IMR-90 (cell line): Measurements from ENCODE around the gene CLASRP. TPM values are rescaled to one million over a fixed set of nuclear protein-coding genes. Genes with fewer than 3 reads are reported as not detected.

Experiments
- ATAC-seq: fragments of 200-7000 bp; cut with Tn5 transposase; 2 replicates; pipeline ENCODE4 v1.9.1; 2020; ENCODE audit warnings: low read depth, mild to moderate bottlenecking, moderate library complexity
- BruUV-seq: library from RNA; stranded (reverse); fragments of 400-500 nt; replicated peaks from 2 replicates; lab custom pipeline; 2021; lab: Mats Ljungman, UMichigan
- CTCF ChIA-PET: fragments of 300-600 bp; formaldehyde crosslinking; extraction: SDS; loops from one replicate; lab custom pipeline; 2021; ENCODE audit warnings: antibody characterized with exemption; lab: Yijun Ruan, JAX
- POLR2A ChIA-PET: fragments of 300-600 bp; sonication (Branson Sonifier 250); formaldehyde crosslinking; loops from one replicate; lab custom pipeline; 2022; ENCODE audit warnings: antibody characterized with exemption; ENCODE audit not compliant: unreplicated experiment; lab: Charles Lee
- DNase-seq: peaks from one replicate; pipeline ENCODE4 v3.0.0; 2013
- H2AFZ ChIP-seq: replicated peaks from 2 replicates; pipeline ENCODE3; 2013; ENCODE audit warnings: low read length, mild to moderate bottlenecking; ENCODE audit not compliant: poor library complexity
- H2AK5ac ChIP-seq: 2 replicates; pipeline ENCODE4 v1.6.1; 2013; ENCODE audit warnings: low read depth, low read length, inconsistent platforms
- H2AK9ac ChIP-seq: replicated peaks from 2 replicates; pipeline ENCODE3; 2013; ENCODE audit warnings: mild to moderate bottlenecking, low read depth, low read length, moderate library complexity; ENCODE audit not compliant: poor library complexity
- H2BK120ac ChIP-seq: 2 replicates; pipeline ENCODE4 v1.6.1; 2013; ENCODE audit warnings: low read depth, low read length, inconsistent platforms
- H2BK15ac ChIP-seq: 3 replicates; pipeline ENCODE4 v1.6.1; 2013; ENCODE audit warnings: low read depth, low read length, inconsistent platforms
- H2BK20ac ChIP-seq: 2 replicates; pipeline ENCODE4 v1.6.1; 2013; ENCODE audit warnings: low read depth, mild to moderate bottlenecking, inconsistent platforms, low read length, moderate library complexity
- H2BK5ac ChIP-seq: 2 replicates; pipeline ENCODE4 v1.6.1; 2013; ENCODE audit warnings: mild to moderate bottlenecking, low read depth, low read length, inconsistent platforms; ENCODE audit not compliant: poor library complexity, severe bottlenecking
- H3K14ac ChIP-seq: replicated peaks from 2 replicates; pipeline ENCODE4 v1.6.1; 2013; ENCODE audit warnings: low read depth, low read length, inconsistent platforms
- H3K18ac ChIP-seq: 2 replicates; pipeline ENCODE4 v1.6.1; 2013; ENCODE audit warnings: low read depth, low read length, control low read depth
- H3K23ac ChIP-seq: 2 replicates; pipeline ENCODE4 v1.6.1; 2013; ENCODE audit warnings: low read depth, low read length, inconsistent platforms
- H3K27ac ChIP-seq: 2 replicates; pipeline ENCODE4 v1.5.1; 2013; ENCODE audit warnings: mild to moderate bottlenecking, control low read depth, low read length; ENCODE audit not compliant: insufficient read depth
- H3K27me3 ChIP-seq: 2 replicates; pipeline ENCODE4 v1.6.1; 2013; ENCODE audit warnings: low read length; ENCODE audit not compliant: control insufficient read depth, insufficient read depth
- H3K36me3 ChIP-seq: 2 replicates; pipeline ENCODE4 v1.6.1; 2013; ENCODE audit warnings: low read length, mixed read lengths; ENCODE audit not compliant: control insufficient read depth, insufficient read depth
- H3K4ac ChIP-seq: 2 replicates; pipeline ENCODE4 v1.6.1; 2013; ENCODE audit warnings: low read depth, low read length, inconsistent platforms
- H3K4me1 ChIP-seq: 2 replicates; pipeline ENCODE4 v1.6.1; 2013; ENCODE audit warnings: low read length, mixed read lengths; ENCODE audit not compliant: control insufficient read depth, insufficient read depth
- H3K4me2 ChIP-seq: 2 replicates; pipeline ENCODE4 v1.6.1; 2013; ENCODE audit warnings: low read depth, mild to moderate bottlenecking, control low read depth, low read length, moderate library complexity
- H3K4me3 ChIP-seq: 2 replicates; pipeline ENCODE4 v1.5.1; 2013; ENCODE audit warnings: low read depth, mild to moderate bottlenecking, control low read depth, low read length, moderate library complexity; ENCODE audit not compliant: insufficient read depth
- H3K56ac ChIP-seq: 2 replicates; pipeline ENCODE4 v1.6.1; 2013; ENCODE audit warnings: low read length, inconsistent platforms; ENCODE audit not compliant: insufficient read depth; ENCODE audit errors: extremely low read depth
- H3K79me1 ChIP-seq, 2 experiments: 2 replicates each; pipeline ENCODE4 v1.6.1; 2013; ENCODE audit warnings: low read length in 2 of 2, inconsistent platforms in 1 of 2, low read depth in 1 of 2
- H3K9ac ChIP-seq: 2 replicates; pipeline ENCODE4 v1.6.1; 2013; ENCODE audit warnings: low read depth, low read length, control low read depth
- H3K9me1 ChIP-seq: 2 replicates; pipeline ENCODE4 v1.6.1; 2013; ENCODE audit warnings: low read length, inconsistent platforms; ENCODE audit not compliant: insufficient read depth
- H3K9me3 ChIP-seq: 2 replicates; pipeline ENCODE4 v1.6.1; 2013; ENCODE audit warnings: low read length; ENCODE audit not compliant: control insufficient read depth, insufficient read depth
- H4K20me1 ChIP-seq: 2 replicates; pipeline ENCODE4 v1.6.1; 2013; ENCODE audit warnings: low read length, inconsistent platforms; ENCODE audit not compliant: insufficient read depth
- H4K5ac ChIP-seq: 2 replicates; pipeline ENCODE4 v1.6.1; 2013; ENCODE audit warnings: mild to moderate bottlenecking, low read depth, low read length, control low read depth
- H4K8ac ChIP-seq, 2 experiments: 2 replicates each; pipeline ENCODE4 v1.6.1; 2013; ENCODE audit warnings: low read depth in 2 of 2, low read length in 2 of 2, control low read depth in 1 of 2, inconsistent platforms in 1 of 2
- H4K91ac ChIP-seq: 2 replicates; pipeline ENCODE4 v1.6.1; 2013; ENCODE audit warnings: low read depth, low read length, inconsistent platforms; ENCODE audit not compliant: insufficient read depth
- BHLHE40 ChIP-seq: fragments of 150-350 bp; IDR thresholded peaks from 2 replicates; pipeline ENCODE4 v1.6.1; 2016; ENCODE audit warnings: mild to moderate bottlenecking, low read depth, low read length
- CEBPB ChIP-seq: IDR thresholded peaks from 2 replicates; pipeline ENCODE4 v1.6.1; 2012; ENCODE audit warnings: low read depth, low read length, improper control_type of control experiment
- CHD1 ChIP-seq: IDR thresholded peaks from 2 replicates; pipeline ENCODE4 v1.6.1; 2012; ENCODE audit warnings: low read depth, low read length, improper control_type of control experiment
- FOS ChIP-seq: fragments of 150-350 bp; IDR thresholded peaks from 2 replicates; pipeline ENCODE4 v1.6.1; 2016; ENCODE audit warnings: low read depth, low read length
- MAFK ChIP-seq: IDR thresholded peaks from 2 replicates; pipeline ENCODE4 v1.6.1; 2012; ENCODE audit warnings: low read depth, low read length, improper control_type of control experiment
- POLR2A ChIP-seq: IDR thresholded peaks from 2 replicates; pipeline ENCODE4 v1.6.1; 2012; ENCODE audit warnings: mild to moderate bottlenecking, low read depth, low read length
- RAD21 ChIP-seq: IDR thresholded peaks from 2 replicates; pipeline ENCODE4 v1.6.1; 2012; ENCODE audit warnings: low read length, improper control_type of control experiment
- RCOR1 ChIP-seq: IDR thresholded peaks from 2 replicates; pipeline ENCODE4 v1.6.1; 2012; ENCODE audit warnings: mild to moderate bottlenecking, low read length, improper control_type of control experiment; ENCODE audit not compliant: insufficient replicate concordance
- RFX5 ChIP-seq: IDR thresholded peaks from 2 replicates; pipeline ENCODE4 v1.8.0; 2012; ENCODE audit warnings: low read depth, mild to moderate bottlenecking, low read length, moderate library complexity
- WGBS, 2 experiments: methylation state at CpG; one replicate each; pipeline versions ENCODE4 v1.1.5 to v1.1.7; 2013; ENCODE audit warnings: missing lambda C conversion rate in 2 of 2; ENCODE audit not compliant: insufficient read length in 1 of 2; ENCODE audit errors: extremely low coverage in 2 of 2; 5-methylcytosine and 5-hydroxymethylcytosine counted together
- dilution Hi-C: fragments of 300-500 bp; cut with HindIII; formaldehyde crosslinking; loops from one replicate; pipeline ENCODE4 v1.14.3; 2018; ENCODE audit warnings: low sequenced_read_pairs; ENCODE audit not compliant: unreplicated experiment
- in situ Hi-C: fragments of 300-500 bp; cut with MboI; formaldehyde crosslinking; loops from 3 replicates; pipeline ENCODE4 v1.14.3; 2019; ENCODE audit warnings: low sequenced_read_pairs, inconsistent platforms, mixed read lengths
- intact Hi-C: fragments of 100-400 bp; cut with micrococcal nuclease; formaldehyde crosslinking; loops from 2 replicates; pipeline ENCODE4 v1.10.0; 2022
- polyA plus RNA-seq, 3 experiments: library from polyadenylated mRNA; depleted of rRNA; stranded (reverse); fragments of >200 nt; gene quantifications; 2 replicates each; pipeline ENCODE4 v1.2.3, GENCODE V29; 2012; ENCODE audit warnings: low replicate concordance in 1 of 3
- total RNA-seq: library from RNA; depleted of rRNA; stranded (reverse); fragments of >200 nt; gene quantifications from 2 replicates; pipeline ENCODE4 v1.2.3, GENCODE V29; 2012
- TF ChIP-seq, protein P1 (sequence below): conservative IDR thresholded peaks from 2 replicates; pipeline ENCODE4 v1.5.1; 2012; ENCODE audit warnings: mild to moderate bottlenecking, low read depth, low read length, improper control_type of control experiment

Gene CLASRP
- total and polyA plus RNA-seq, 2 of the 4 experiments (the other 2 are of a cell fraction): 19.9 to 31.7 TPM

- Histone ChIP-seq H2BK5ac (no peak overlapping the region), H3K79me1 (peaks cover 3 to 16% of the 10 kb centered on the region in 2 experiments; a peak in 3 of 4 replicates), H3K9ac (no peak overlapping the region), H3K56ac (no peak overlapping the region), H2BK15ac (no peak overlapping the region), H3K27ac (no peak overlapping the region), H4K8ac (no peak overlapping the region), H3K18ac (no peak overlapping the region), H3K4me1 (no peaks in the 10 kb centered on the region), H4K20me1 (peaks cover 4% of the 10 kb centered on the region; the same call in 1 of the 2 replicates), H3K9me3 (no peaks in the 10 kb centered on the region), H3K4me2 (no peak overlapping the region), H4K91ac (no peak overlapping the region), H3K4me3 (no peak overlapping the region), H2AK9ac (peak overlapping the region; percentile 44), H3K27me3 (no peaks in the 10 kb centered on the region), H3K4ac (no peak overlapping the region), H2BK20ac (no peak overlapping the region), H3K9me1 (no peaks in the 10 kb centered on the region; the same call in 1 of the 2 replicates), H3K36me3 (peaks cover 17% of the 10 kb centered on the region), H2AK5ac (no peak overlapping the region), H2AFZ (no peak overlapping the region), H2BK120ac (no peak overlapping the region), H4K5ac (no peak overlapping the region), H3K23ac (no peak overlapping the region), H3K14ac (no peak overlapping the region)
- CTCF ChIA-PET: no interaction called here
- ATAC-seq (no peak), DNase-seq (no peak)
- no TSS peak for BruUV-seq
- 77% methylated on average over 3 of the region's 10 CpGs; no CpG with 5 or more reads in 1 of the 2 experiments for WGBS, 2 experiments
- in situ Hi-C loops: no loop called here
- TF ChIP-seq POLR2A (no peak), RAD21 (no peak), CHD1 (no peak), RCOR1 (no peak), MAFK (no peak), BHLHE40 (no peak), RFX5 (no peak), FOS (no peak), CEBPB (no peak)
- TF ChIP-seq, protein P1, sequence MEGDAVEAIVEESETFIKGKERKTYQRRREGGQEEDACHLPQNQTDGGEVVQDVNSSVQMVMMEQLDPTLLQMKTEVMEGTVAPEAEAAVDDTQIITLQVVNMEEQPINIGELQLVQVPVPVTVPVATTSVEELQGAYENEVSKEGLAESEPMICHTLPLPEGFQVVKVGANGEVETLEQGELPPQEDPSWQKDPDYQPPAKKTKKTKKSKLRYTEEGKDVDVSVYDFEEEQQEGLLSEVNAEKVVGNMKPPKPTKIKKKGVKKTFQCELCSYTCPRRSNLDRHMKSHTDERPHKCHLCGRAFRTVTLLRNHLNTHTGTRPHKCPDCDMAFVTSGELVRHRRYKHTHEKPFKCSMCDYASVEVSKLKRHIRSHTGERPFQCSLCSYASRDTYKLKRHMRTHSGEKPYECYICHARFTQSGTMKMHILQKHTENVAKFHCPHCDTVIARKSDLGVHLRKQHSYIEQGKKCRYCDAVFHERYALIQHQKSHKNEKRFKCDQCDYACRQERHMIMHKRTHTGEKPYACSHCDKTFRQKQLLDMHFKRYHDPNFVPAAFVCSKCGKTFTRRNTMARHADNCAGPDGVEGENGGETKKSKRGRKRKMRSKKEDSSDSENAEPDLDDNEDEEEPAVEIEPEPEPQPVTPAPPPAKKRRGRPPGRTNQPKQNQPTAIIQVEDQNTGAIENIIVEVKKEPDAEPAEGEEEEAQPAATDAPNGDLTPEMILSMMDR: no peak
- intact Hi-C loops: no loop called here
- dilution Hi-C loops: no loop called here
- POLR2A ChIA-PET: no interaction called here
These were observed 30.3 kb upstream of the CLASRP start for GRCh38 chr19:45008552-45008951.
